Activated CD4-positive, alpha-beta memory T cell treated with anti-CD3 and anti-CD28 coated beads, Interleukin-2, amount 10 ng/mL, durations not matched to agents 7 days and 5 days (primary cell): ENCODE data around the gene ATAD3B. TPM values are rescaled to one million over a fixed set of nuclear protein-coding genes. Genes with fewer than 3 reads are reported as not detected.
"Not testable (repeated sequence)": the region's sequence is repeated elsewhere in the genome, so short reads cannot be mapped to it uniquely, and the experiment has no call there.

Experiments used
- CTCF ChIA-PET: fragments of 350-600 bp; sonication (Branson Sonifier 250); formaldehyde crosslinking; loops from one replicate; lab custom pipeline; 2021; ENCODE audit warnings: antibody characterized with exemption, inconsistent platforms; lab: Charles Lee
- POLR2A ChIA-PET: fragments of 350-600 bp; sonication (Branson Sonifier 250); formaldehyde crosslinking; loops from one replicate; lab custom pipeline; 2021; ENCODE audit warnings: antibody characterized with exemption; lab: Charles Lee
- DNase-seq: peaks from one replicate; pipeline ENCODE4 v3.0.0-alpha.2; 2020
- H3K27ac Mint-ChIP-seq: one replicate; pipeline ENCODE4 v1.8.0; 2021; ENCODE audit warnings: mild to moderate bottlenecking, mixed read lengths
- H3K27me3 Mint-ChIP-seq: one replicate; pipeline ENCODE4 v1.8.0; 2021; ENCODE audit warnings: mixed read lengths
- H3K36me3 Mint-ChIP-seq: one replicate; pipeline ENCODE4 v1.8.0; 2021; ENCODE audit warnings: low read depth, mixed read lengths
- H3K4me1 Mint-ChIP-seq: one replicate; pipeline ENCODE4 v1.8.0; 2021; ENCODE audit warnings: mixed read lengths
- H3K4me3 Mint-ChIP-seq: one replicate; pipeline ENCODE4 v1.8.0; 2021; ENCODE audit warnings: mild to moderate bottlenecking, mixed read lengths
- H3K9me3 Mint-ChIP-seq: one replicate; pipeline ENCODE4 v1.8.0; 2021; ENCODE audit warnings: mixed read lengths
- total RNA-seq, 2 experiments: library from RNA; stranded (reverse); gene quantifications; one replicate each; pipeline ENCODE4 v1.2.3, GENCODE V29; 2021

ATAD3B gene
- total RNA-seq: 10 to 100 TPM; 25.5 to 26.9 TPM

GRCh38 chr1:1471389-1472052 is at the start of gene ATAD3B:
Gene ATAD3B, plus strand, starts transcription at chr1:1471765. Its CDS starts 120 bp downstream, at chr1:1471885.
- Mint-ChIP-seq H3K4me3 (peak within 1 kb of the TSS; percentile 87), H3K27me3 (no peaks in the 10 kb centered on the region), H3K27ac (peak within 1 kb of the TSS; percentile 74), H3K4me1 (peaks cover 30% of the 10 kb centered on the region), H3K9me3 (no peaks in the 10 kb centered on the region), H3K36me3 (no peaks in the 10 kb centered on the region)
- ChIA-PET POLR2A (no interaction called here), CTCF (no interaction called here)
- peak; percentile 93 for DNase-seq

GRCh38 chr1:1421907-1422464 is 49.6 kb upstream of the ATAD3B start:
- no peak overlapping the region for H3K4me3 Mint-ChIP-seq
- ChIA-PET CTCF (no interaction called here), POLR2A (no interaction called here)
- peaks cover 24% of the 10 kb centered on the region for H3K4me1 Mint-ChIP-seq
- H3K9me3 Mint-ChIP-seq: no peaks in the 10 kb centered on the region
- no peak for DNase-seq
- no peak overlapping the region for H3K27ac Mint-ChIP-seq
- peaks cover 20% of the 10 kb centered on the region for H3K27me3 Mint-ChIP-seq
- H3K36me3 Mint-ChIP-seq: no peaks in the 10 kb centered on the region

GRCh38 chr1:1422465-1423244 is 48.9 kb upstream of the ATAD3B start:
- peaks cover 21% of the 10 kb centered on the region for H3K4me1 Mint-ChIP-seq
- DNase-seq: no peak

GRCh38 chr1:1423245-1423597 is 48.3 kb upstream of the ATAD3B start:
- Mint-ChIP-seq H3K9me3 (no peaks in the 10 kb centered on the region), H3K27ac (no peak overlapping the region), H3K36me3 (no peaks in the 10 kb centered on the region), H3K27me3 (peaks cover 20% of the 10 kb centered on the region), H3K4me1 (peaks cover 15% of the 10 kb centered on the region), H3K4me3 (no peak overlapping the region)
- no peak for DNase-seq
- CTCF ChIA-PET: no interaction called here
- POLR2A ChIA-PET: no interaction called here

More at GRCh38 chr1:1422465-1423244, 48.9 kb upstream of the ATAD3B start:
- Mint-ChIP-seq H3K27ac (no peak overlapping the region), H3K4me3 (no peak overlapping the region), H3K9me3 (no peaks in the 10 kb centered on the region), H3K27me3 (peaks cover 20% of the 10 kb centered on the region), H3K36me3 (no peaks in the 10 kb centered on the region)
- ChIA-PET CTCF (no interaction called here), POLR2A (no interaction called here)

- H3K4me3 Mint-ChIP-seq: no peak overlapping the region
- H3K36me3 Mint-ChIP-seq: no peaks in the 10 kb centered on the region
- no peaks in the 10 kb centered on the region for H3K9me3 Mint-ChIP-seq
- no peak for DNase-seq
- H3K27me3 Mint-ChIP-seq: peaks cover 25% of the 10 kb centered on the region
- CTCF ChIA-PET: no interaction called here
- peaks cover 11% of the 10 kb centered on the region for H3K4me1 Mint-ChIP-seq
- H3K27ac Mint-ChIP-seq: no peak overlapping the region
- POLR2A ChIA-PET: interaction anchor here (1.2 kb wide), 1 partner anchor 25 kb away, joined by 4 read pairs; the partner anchor contains the start of gene CCNL2
Observed at GRCh38 chr1:1424707-1425106, 46.9 kb upstream of the ATAD3B start.

- Mint-ChIP-seq H3K27ac (no peak overlapping the region), H3K4me1 (peaks cover 11% of the 10 kb centered on the region), H3K4me3 (no peak overlapping the region), H3K9me3 (no peaks in the 10 kb centered on the region), H3K36me3 (no peaks in the 10 kb centered on the region), H3K27me3 (peaks cover 28% of the 10 kb centered on the region)
- DNase-seq: no peak
- ChIA-PET CTCF (no interaction called here), POLR2A (no interaction called here)
Observed at GRCh38 chr1:1425426-1425752, 46.2 kb upstream of the ATAD3B start.

- H3K27me3 Mint-ChIP-seq: peaks cover 28% of the 10 kb centered on the region
- ChIA-PET CTCF (no interaction called here), POLR2A (no interaction called here)
- H3K4me1 Mint-ChIP-seq: peaks cover 11% of the 10 kb centered on the region
- DNase-seq: no peak
- no peak overlapping the region for H3K4me3 Mint-ChIP-seq
- no peaks in the 10 kb centered on the region for H3K9me3 Mint-ChIP-seq
- H3K27ac Mint-ChIP-seq: no peak overlapping the region
- H3K36me3 Mint-ChIP-seq: no peaks in the 10 kb centered on the region
Observed at GRCh38 chr1:1425753-1426495, 45.6 kb upstream of the ATAD3B start.

- Mint-ChIP-seq H3K27me3 (peaks cover 25% of the 10 kb centered on the region), H3K36me3 (no peaks in the 10 kb centered on the region), H3K9me3 (no peaks in the 10 kb centered on the region), H3K4me1 (peaks cover 11% of the 10 kb centered on the region), H3K27ac (no peak overlapping the region), H3K4me3 (no peak overlapping the region)
- CTCF ChIA-PET: no interaction called here
- POLR2A ChIA-PET: no interaction called here
- no peak for DNase-seq
Observed at GRCh38 chr1:1426496-1427105, 45.0 kb upstream of the ATAD3B start.

GRCh38 chr1:1427106-1427819 is 44.3 kb upstream of the ATAD3B start:
- H3K9me3 Mint-ChIP-seq: no peaks in the 10 kb centered on the region
- peaks cover 23% of the 10 kb centered on the region for H3K27me3 Mint-ChIP-seq
- ChIA-PET CTCF (no interaction called here), POLR2A (no interaction called here)
- H3K4me1 Mint-ChIP-seq: peaks cover 11% of the 10 kb centered on the region
- DNase-seq: no peak
- H3K4me3 Mint-ChIP-seq: no peak overlapping the region
- no peaks in the 10 kb centered on the region for H3K36me3 Mint-ChIP-seq
- no peak overlapping the region for H3K27ac Mint-ChIP-seq

- H3K4me3 Mint-ChIP-seq: no peak overlapping the region
- no peaks in the 10 kb centered on the region for H3K36me3 Mint-ChIP-seq
- no peak for DNase-seq
- ChIA-PET CTCF (no interaction called here), POLR2A (no interaction called here)
- no peaks in the 10 kb centered on the region for H3K9me3 Mint-ChIP-seq
- H3K4me1 Mint-ChIP-seq: peaks cover 5% of the 10 kb centered on the region
- peaks cover 21% of the 10 kb centered on the region for H3K27me3 Mint-ChIP-seq
- no peak overlapping the region for H3K27ac Mint-ChIP-seq
Observed at GRCh38 chr1:1427820-1428148, 43.8 kb upstream of the ATAD3B start.

GRCh38 chr1:1428174-1428573 is 43.4 kb upstream of the ATAD3B start:
- no peak overlapping the region for H3K27ac Mint-ChIP-seq
- DNase-seq: no peak
- POLR2A ChIA-PET: interaction anchor here (1.3 kb wide), 1 partner anchor 22 kb away, joined by 3 read pairs; the partner anchor contains the start of gene MRPL20
- H3K36me3 Mint-ChIP-seq: no peaks in the 10 kb centered on the region
- H3K4me1 Mint-ChIP-seq: peaks cover 4% of the 10 kb centered on the region
- no peak overlapping the region for H3K4me3 Mint-ChIP-seq
- H3K27me3 Mint-ChIP-seq: peaks cover 21% of the 10 kb centered on the region
- CTCF ChIA-PET: no interaction called here
- no peaks in the 10 kb centered on the region for H3K9me3 Mint-ChIP-seq

- H3K36me3 Mint-ChIP-seq, DNase-seq, CTCF ChIA-PET, H3K4me3 Mint-ChIP-seq, H3K4me1 Mint-ChIP-seq, H3K9me3 Mint-ChIP-seq, H3K27ac Mint-ChIP-seq: not testable (repeated sequence)
- H3K27me3 Mint-ChIP-seq: peaks cover 21% of the 10 kb centered on the region
- POLR2A ChIA-PET: interaction anchor here (0.6 to 1.3 kb wide), 2 partner anchors 9 to 23 kb away, joined by 3 read pairs; partner anchors contain the start of gene MRPL20
Observed at GRCh38 chr1:1428967-1429366, 42.6 kb upstream of the ATAD3B start.
